Right forelimb (tissue), 1 donor: ENCODE data around the gene ODC1.

ENCODE experiments used
- DNase-seq: peaks from one replicate; pipeline ENCODE4 v3.0.0-alpha.2; 2018

The ODC1 gene

DNA sequence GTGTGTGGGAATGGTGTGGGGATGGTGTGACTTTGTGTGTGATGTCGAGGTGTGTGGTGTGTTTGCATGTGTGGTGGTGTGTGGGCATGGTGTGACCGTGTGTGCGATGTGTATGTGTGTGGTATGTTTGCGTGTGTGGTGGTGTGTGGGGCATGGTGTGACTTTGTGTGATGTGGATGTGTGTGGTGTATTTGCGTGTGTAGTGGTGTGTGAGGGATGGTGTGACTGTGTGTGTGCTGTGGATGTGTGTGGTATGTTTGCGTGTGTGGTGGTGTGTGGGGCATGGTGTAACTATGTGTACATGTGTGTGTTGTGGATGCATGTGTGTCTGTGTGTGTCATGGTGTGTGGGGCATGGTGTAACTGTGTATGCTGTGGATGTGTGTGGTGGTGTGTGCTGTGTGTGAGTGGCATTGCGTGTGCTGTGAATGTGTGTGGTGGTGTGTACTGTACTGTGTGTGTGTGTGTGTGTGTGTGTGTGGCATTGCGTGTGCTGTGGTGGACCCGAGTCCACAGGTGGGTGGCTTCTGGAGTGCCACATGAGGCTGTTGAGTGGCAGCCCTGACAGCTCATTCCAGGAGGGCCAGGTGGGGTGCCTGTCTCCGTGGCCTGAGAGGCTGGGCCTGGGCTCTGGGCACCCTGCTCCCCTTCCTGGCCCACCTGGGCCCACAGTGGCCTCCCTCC lies 14.7 kb downstream of the ODC1 start:
- DNase-seq, result no peak

DNA sequence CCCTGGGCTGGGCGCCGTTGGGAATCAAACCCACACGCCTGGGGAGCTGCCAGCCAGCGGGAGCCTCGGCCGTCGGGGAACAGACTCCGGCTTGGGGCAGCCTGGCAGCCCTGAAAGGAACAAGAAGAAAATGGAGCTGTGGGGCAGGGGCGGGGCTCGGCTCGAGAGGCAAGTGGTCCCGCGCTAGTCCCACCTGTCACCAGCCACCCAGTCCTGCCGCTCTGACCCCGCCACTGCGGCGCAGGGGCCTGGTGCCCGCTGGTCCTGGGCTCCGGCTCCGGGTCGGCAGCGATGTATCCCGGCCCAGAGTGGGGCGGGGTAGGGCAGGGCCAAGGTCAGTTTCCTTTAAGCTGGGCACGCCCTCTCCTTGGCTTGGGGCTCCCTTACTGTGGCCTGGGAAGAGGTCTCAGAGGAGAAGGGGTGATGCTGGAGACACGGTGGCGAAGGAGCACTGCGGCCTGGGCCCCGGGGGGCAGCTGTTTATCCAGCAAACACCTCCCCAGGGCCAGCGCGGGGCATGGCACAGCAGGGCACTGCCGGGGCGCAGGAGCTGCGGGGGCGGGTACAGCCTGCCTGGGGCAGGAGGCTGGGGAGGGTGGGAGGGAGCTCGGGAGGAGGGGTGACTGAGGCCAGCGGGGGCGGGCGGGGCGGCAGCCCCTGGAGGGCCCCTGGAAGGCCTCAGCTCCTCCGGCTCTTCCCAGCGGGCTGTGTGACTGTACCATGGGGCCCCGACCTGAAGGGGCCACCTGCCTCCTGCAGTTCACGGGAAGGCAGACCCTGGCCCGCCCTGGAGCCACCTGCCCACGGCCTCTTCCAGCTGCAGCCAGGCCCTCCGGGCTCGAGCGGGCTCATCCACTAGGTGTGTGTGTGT lies 15.6 kb downstream of the ODC1 start:
- no peak for DNase-seq

DNA sequence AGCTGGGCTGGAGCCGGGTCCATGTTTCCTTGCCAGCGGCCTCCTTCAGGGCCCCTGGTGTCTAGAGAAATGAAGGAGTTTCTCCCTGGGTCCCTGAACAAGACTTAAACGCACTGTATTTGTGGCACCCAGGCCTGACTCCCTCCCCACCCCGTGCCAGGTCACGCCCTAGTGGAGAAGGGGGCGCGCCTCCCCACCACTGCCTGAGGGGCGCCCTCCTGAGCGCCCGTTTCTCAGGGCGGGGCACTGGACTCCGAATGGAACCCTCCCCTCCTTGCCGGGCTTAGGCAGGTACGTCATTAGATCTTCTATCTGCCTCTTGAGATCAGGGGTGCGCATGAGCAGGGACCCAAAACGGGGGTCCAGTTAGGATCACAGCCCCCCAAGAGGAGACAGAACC lies 16.3 kb downstream of the ODC1 start:
- no peak for DNase-seq

DNA sequence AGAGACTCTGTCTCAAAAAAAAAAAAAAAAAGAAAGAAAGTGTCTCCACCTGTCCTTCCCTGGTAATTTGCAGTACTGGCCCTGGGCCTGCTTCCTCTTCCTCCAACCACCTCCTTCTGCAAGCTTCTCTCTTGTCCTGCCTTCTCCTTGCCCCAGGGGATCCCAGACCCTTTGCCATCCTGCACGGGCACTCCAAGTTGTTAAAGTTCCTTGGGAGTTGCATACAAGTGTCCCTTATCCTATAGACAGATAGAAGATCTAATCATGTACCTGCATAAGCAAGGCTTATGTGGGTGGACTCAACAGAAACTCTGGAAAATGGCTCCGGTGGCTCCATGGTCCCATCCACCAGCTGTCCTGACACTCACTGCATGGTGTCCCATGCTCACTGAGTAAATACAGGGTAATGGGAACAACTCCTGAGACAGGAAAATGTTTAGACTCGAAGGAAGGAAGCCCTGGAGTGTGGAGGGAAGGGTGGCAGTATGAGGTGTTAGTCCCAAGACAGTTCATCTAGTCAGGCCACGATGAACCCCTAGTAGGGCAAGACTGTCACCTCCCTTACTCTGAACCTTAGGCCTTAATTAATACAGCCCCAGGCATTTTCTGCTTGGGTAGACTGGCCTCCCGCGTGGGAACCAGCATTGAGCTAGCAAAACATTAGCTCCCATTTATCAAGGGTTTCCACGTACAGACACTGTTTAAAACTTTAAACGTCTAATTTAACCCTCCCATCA lies 17.1 kb downstream of the ODC1 start:
- DNase-seq, result no peak

DNA sequence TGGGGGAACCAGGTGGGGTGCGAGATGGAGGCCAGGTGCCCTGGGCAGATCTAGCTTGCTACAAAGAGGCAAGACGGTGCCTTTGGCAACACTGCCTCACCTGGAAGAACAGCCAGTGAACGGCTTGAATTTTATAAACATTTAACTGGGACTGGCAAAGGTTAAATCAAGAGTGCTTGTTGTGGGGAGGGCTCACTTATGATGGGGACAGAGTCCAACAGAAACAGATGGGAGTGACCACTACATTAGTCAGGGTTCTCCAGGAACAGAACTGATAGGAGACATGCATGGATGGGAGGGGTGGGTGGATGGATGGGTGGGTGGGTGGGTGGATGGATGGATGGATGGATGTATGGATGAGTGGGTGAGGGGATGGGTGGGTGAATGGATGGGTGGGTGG lies 19.2 kb downstream of the ODC1 start:
- no peak for DNase-seq

DNA sequence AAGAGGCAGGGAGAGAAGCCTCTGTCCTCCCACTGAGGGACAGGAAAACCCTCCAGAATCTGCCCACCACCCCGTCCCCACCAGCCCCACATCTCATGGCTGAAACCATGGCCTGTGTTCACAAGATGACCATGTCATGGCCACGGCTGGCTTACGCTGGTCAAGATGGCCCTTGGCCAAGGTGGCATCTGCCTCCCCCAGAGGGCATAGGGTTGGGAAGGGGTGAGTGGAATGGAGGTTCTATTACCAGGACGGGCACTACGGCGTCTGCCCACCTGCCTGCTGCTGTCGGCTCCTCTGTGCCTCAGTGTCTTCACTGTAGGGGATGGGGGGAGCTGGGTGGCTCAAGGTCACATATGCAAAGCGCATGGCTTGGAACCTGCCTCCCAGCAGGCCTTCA lies 19.8 kb downstream of the ODC1 start:
- no peak for DNase-seq

DNA sequence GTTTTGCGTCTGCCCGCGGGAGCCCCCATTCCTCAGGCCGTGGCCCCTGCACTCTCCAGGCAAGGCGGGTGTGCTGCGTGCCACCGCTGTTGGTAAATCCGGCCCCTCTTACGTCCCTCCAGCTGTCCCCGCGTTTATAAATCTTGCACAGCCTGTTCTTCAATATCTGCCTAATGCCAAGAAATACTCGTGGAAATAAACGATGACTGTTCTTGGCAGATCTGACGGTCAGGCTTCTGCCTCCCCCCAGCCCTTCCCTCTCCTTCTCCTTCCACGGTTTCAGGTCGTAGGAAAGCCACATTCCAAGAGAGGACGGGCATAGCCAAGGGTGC lies 20.5 kb downstream of the ODC1 start:
- DNase-seq, result peak; percentile 45

DNA sequence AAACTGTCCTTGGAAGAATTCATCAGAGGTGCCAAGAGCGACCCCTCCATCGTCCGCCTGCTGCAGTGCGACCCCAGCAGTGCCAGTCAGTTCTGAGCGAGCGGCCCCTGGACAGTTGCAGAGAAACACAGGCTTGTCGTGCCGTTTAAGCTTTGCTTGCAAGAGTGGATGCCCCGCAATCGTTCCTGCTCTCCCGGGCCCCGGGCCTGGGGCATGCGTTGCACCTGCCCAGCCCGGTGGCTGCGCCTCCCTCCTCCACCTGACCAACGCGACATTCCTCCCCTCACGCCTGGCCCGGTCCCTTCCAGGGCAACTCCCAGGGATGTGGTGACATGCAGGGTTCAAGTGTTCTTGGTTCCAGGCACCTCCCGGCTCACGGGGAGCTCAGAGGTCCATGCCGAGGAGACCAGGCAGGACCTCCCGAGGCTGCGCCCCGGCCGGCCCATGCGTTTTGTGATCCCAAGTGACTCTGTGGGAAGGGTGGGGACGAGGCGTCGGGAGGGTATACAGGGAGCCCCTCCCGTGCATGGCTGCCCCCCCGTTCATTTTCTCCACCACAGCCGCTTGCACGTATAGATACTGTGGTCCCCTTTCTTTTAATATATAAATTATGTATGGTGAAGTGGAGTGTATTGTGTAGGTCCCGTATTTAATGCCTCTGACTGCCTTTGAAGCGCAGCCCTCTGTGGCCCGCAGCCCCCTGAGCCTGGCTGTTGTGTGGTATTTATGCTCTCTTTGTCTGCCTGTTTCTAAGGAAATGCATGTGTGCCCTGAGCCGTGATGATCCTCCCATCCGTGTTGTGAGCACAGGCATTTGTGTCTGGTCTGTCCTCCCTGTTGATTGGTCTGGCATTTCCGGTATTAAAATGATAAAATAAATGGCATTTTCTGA lies 21.2 kb downstream of the ODC1 start:
- no peak for DNase-seq

DNA sequence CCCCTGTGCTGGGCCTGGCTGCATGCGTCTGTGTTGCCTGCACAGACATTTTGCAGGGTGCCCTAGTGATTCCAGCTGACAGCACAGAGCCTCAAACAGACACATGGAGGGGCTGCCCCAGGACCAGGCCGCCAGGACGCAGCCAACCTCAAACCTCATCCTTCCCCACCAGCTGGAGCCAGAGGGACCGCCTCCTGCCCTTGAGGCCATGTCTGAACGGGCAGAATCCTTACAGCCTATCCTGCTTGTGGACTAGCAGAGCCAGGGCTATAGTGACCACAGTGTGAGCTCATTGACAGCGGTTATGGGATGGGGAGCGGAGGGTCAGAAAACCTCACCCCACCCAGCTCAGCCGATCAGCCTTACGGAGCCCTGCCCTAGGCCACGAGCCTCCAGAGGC lies 22.4 kb downstream of the ODC1 start:
- DNase-seq, result no peak

DNA sequence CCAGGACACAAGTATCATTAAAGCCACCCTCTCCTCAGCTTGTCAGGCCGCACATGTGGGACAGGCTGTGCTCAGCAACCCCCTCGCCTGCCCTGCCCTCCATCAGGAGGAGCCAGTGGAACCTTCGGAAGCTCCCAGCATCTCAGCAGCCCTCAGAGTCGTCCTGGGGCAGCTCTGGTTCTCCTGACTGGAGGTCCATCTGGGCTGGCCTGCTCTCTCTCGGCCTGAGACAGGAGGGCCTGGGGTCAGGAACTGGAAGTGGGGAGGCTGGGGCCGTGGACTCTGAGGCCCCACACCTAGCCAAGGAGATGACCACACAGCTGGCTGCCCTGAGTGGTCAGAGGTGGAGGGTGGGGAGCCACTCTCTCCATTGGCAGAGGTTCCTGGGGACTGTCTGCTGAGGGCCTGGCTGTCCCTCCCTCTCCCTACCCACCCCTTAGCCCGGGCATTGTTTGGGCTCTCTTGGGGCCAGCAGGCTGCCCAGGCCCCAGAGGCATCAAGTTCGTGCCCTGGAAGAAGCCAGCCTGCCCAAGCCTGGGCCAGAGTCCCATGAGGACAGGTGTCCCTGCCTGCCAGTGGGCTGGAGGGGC lies 23.1 kb downstream of the ODC1 start:
- DNase-seq, result no peak

DNA sequence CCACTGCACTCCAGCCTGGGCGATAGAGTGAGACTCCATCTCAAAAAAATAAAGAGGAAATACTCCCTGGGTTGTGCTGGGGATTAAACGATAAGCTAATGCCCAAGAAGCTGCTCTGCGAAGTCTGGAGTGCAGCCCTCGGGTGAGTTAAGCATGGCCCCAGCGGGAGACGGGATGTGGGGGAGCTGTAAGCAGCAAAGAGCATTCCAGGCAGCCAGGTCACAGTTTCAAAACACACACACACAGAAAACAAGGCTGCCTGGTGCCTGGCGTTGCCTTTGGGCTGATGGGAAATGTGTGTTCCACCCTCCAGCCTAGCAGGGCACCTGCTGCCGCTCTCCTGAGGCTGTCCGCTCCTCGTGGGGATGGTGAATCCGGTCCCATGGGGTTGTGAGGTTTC lies 24.1 kb downstream of the ODC1 start:
- no peak for DNase-seq

DNA sequence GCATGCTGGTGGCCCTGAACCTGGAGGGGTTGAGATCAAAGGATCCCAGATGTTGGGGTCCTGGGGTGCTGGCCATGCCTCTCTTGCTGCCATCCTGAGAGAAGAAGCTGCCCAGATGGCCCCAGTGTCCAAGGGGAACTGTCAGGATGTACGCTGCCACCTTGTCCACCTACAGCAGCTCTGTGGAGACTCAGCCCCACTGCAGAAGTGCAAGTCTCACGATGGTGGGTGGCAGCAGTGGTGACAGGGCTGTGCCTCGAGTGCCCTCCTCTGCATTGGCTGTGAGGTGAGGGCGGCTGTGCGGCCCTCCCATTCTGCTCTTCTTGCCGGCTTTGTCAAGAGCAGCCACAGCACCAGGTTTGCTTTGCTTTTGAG lies 24.7 kb downstream of the ODC1 start:
- DNase-seq, result no peak

DNA sequence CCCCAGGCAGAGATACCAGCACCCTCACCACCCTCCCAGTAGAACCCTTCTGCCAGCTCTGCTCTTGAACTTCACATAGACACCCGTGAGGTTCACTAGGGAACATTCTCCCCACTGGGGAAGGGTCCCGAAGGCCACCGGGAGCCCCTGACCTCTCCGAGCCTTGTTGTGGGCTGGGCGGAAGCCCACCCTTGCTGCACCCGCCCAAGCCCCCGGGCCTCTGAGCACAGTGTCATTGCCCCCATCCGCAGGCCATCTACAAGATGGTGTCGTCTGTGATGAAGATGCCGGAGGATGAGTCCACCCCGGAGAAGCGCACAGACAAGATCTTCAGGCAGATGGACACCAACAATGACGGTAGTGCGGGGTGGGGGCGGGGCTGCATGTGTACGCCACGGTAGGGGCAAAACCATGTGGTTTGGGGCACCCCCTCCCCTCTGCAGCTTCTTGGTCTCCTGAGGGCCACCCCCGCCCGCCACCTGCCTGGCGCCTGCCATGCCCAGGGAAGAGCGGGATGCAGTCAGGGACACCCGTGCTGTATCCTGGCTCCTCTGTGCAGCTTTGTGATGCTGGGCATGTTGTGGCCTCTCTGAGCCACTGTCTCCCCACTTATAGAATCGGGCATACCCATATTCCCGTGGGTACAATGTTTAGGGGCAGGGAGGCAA lies 25.3 kb downstream of the ODC1 start:
- DNase-seq, result no peak

DNA sequence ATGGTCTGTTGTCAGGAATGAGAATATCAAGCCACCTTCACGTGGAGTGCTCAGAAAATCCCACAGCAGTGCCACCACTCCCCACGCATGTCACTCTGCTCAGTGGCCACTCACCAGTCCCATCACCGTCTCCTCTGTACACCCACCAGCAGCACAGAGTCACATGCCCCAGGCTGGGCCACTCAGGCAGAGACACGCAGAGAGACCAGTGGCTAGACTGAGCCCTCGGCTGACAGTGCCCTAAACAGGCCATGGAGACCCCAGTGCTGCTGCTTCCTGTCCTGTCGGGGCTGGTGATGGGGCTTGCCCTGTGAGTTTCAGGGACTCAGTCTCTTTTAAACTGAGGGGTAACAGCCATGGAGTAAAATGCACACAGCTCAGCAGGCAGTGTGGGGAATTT lies 25.9 kb downstream of the ODC1 start:
- no peak for DNase-seq

DNA sequence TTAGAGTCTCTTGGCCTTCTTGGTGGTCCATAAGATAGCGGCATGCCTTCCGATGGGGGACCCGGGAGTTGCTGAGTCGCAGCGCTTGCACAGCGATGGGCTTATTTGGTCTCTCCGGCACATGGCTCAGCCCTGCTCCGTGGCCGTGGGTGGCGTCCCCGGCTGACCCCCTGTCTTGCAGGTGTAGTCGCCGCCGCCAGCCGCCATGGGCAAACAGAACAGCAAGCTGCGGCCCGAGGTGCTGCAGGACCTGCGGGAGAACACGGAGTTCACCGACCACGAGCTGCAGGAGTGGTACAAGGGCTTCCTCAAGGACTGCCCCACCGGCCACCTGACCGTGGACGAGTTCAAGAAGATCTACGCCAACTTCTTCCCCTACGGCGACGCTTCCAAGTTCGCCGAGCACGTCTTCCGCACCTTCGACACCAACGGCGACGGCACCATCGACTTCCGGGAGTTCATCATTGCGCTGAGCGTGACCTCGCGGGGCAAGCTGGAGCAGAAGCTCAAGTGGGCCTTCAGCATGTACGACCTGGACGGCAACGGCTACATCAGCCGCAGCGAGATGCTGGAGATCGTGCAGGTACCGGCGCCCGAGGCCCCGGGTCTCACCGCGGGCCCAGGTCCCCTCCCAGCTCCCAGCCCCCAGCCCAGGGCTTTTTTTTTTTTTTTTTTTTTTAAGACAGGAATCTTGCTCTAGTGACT lies 28.4 kb downstream of the ODC1 start:
- no peak for DNase-seq

DNA sequence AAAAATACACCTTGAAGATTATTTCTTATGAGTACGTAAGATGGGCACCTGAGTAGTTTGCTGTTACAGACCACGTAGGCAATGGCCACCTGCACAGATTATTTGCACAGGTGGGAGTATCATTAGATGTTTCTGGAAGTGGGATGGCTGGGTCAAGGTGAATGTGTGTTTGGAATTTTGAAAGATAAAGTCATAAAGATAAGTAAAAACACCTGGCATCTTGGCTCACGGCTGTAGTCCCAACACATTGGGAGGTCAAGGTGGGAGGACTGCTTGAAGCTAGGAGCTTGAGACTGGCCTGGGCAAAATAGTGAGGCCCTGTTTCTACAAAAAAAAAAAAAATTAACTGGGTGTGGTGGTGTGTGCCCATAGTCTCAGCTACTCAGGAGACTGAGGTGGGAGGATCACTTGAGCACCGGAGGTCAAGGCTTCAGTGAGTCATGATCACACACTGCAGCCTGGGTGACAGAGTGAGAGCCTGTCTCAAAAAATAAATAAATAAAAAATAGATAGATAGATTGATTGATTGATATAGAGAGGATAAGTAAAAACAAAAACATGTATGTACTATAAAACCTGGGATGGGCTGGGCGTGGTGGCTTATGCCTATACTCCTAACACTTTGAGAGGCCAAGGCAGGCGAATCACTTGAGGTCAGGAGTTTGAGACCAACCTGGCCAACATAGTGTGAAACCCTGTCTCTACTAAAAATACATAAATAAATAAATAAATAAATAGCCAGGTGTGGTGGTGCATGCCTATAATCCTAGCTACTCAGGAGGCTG lies 30.4 kb downstream of the ODC1 start:
- DNase-seq, result no peak

DNA sequence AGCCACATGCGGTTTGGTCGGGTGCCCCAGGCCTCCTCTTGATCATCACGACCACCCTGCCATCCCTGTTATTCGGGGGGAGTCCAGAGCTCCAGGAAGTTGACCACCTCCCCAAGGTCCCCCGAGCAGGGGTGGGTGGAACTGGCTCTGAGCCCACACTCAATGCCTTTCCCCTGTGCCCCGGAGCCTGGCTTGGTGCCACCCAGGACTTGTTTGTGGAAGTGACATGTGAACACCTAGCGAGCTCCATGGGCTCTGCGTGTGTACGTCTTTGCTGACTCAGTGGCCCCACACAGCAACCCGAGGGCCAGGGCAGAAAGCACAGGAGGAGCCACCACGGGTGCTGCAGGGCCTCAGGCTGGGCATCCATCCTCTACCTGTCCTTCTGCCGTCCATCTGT lies 32.5 kb downstream of the ODC1 start:
- DNase-seq, result no peak

DNA sequence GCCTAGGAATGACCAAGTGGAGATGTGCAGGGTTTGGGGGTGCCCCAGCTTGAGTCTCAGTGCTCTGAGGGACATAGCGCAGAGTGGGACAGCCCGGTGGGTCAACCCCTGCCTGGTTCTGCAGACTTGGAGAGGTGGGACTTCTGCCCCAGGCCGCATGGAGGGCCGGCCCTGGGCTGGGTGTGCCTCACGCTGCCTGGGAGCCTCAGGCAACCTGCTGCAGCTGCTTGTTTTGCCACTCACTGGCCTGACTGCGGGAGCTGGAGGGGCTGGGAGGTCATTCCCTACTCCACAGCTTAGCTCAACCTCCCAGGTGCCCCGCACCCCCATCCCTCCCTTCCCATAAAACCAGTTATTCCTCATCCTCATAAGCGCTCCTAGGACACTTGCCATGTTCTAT lies 33.1 kb downstream of the ODC1 start:
- peak; percentile 42 for DNase-seq

DNA sequence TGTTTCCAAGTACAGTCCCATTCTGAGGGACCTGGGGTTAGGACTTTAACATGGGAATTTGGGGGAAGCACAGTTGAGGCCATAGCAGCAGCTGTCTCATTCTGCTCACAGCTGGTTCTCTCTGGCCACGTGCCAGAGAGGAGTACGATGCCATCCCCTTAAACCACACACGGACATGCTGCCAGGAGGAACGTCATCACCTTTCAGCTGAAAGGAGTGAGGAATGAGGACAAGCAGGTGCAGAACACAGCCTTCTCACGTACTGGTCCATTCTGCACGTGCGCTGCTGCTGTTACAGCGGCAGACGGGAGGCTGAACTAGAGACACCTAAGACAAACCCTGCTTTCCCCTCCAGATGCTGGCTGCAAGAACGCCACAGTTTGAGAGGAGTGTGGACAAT lies 33.5 kb downstream of the ODC1 start:
- DNase-seq, result peak; percentile 66

DNA sequence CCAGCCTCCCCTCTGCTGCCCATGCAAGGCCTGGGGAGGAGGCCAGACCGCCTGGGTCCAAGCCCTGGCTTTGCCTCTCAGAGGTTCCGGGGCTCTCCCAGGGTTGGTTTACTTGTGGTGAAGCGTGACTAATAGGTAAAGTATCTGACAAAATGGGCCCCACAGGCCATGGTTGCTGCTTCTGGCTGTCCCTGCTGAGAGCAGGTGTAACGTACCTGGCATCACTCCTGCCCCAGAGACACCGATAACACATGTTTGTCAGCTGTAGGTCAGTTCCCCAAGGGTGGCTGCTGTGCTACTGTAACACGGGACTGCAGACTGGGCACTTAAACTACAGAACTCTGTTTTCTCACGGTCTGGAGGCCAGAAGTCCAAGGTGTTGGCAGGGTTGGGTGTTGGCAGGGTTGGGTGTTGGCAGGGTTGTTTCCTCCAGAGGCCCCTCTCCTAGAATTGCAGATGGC lies 34.1 kb downstream of the ODC1 start:
- peak; percentile 55 for DNase-seq
